Left lung (tissue), 14 donors: Measurements from ENCODE around the gene IL21. TPM values are rescaled to one million over a fixed set of nuclear protein-coding genes. Genes with fewer than 3 reads are reported as not detected.

Experiments used
- ATAC-seq: fragments of 200-7000 bp; cut with Tn5 transposase; one replicate; pipeline ENCODE4 v1.9.1; 2020; ENCODE audit warnings: moderate library complexity
- DNase-seq, 4 donors: peaks; one replicate each; pipeline ENCODE4 v3.0.0-alpha.2; 2013 to 2020
- H3K27ac ChIP-seq, 2 donors: fragments of 200-600 bp; sonication (generic) in 1 of 2; one replicate each; pipeline versions ENCODE4 v1.5.0 to v1.8.0; 2020 to 2021
- H3K27me3 ChIP-seq, 2 donors: fragments of 200-600 bp; sonication (generic) in 1 of 2; one replicate each; pipeline versions ENCODE4 v1.5.0 to v1.8.0; 2020 to 2021
- H3K36me3 ChIP-seq, 2 donors: fragments of 200-600 bp; sonication (generic) in 1 of 2; one replicate each; pipeline versions ENCODE4 v1.5.0 to v1.8.0; 2020 to 2021
- H3K4me1 ChIP-seq, 2 donors: fragments of 200-600 bp; one replicate each; pipeline ENCODE4 v1.8.0; 2021
- H3K4me3 ChIP-seq, 2 donors: fragments of 200-600 bp; sonication (generic) in 1 of 2; one replicate each; pipeline versions ENCODE4 v1.5.0 to v1.8.0; 2020 to 2021; ENCODE audit warnings: mild to moderate bottlenecking in 1 of 2
- H3K9me3 ChIP-seq, 2 donors: fragments of 200-600 bp; sonication (generic) in 1 of 2; one replicate each; pipeline versions ENCODE4 v1.5.0 to v1.8.0; 2020 to 2021
- CTCF ChIP-seq, 2 donors: fragments of 200-600 bp; sonication (generic) in 1 of 2; IDR thresholded peaks; one replicate each; pipeline versions ENCODE4 v1.5.0 to v1.8.0; 2021; ENCODE audit warnings: antibody characterized with exemption in 2 of 2
- intact Hi-C, 2 donors: fragments of 100-400 bp; cut with DNase I; formaldehyde crosslinking; loops; one replicate each; pipeline versions ENCODE4 v1.11.2 to v1.14.2; 2022
- long read RNA-seq, 12 donors: library from polyadenylated mRNA in 2 of 12; unstranded in 2 of 12; transcript quantifications; one replicate each; pipeline ENCODE4 v2.0.0 and lab custom pipeline, GENCODE V29; 2019 to 2026
- polyA plus RNA-seq, 6 donors: library from polyadenylated mRNA; unstranded; fragments of 120-200 nt; gene quantifications; one replicate each; pipeline ENCODE4 v1.2.1, GENCODE V29; 2013; ENCODE audit not compliant: insufficient read length in 6 of 6
- total RNA-seq, 2 donors: library from RNA; stranded (reverse); fragmentation: NEBNext Ultra II Directional; extraction: Animal tissue kit (Norgen Biotek cat#: 25700); gene quantifications; one replicate each; pipeline ENCODE4 v1.2.1, GENCODE V29; 2021
- donor health status: DM: no; HTN: yes; CAD: no.
- donor health status: DM: no; HTN: no; CAD: no.

Gene IL21
- total RNA-seq (not detected), polyA plus RNA-seq (not detected)
- long read RNA-seq, donor 1, result 0 reads
- long read RNA-seq, donor 2, result 0 reads
- long read RNA-seq, donor 3, result 0 reads
- long read RNA-seq, donor 4, result 0 reads
- long read RNA-seq, donor 5, result 0 reads
- long read RNA-seq, donor 6, result 0 reads
- long read RNA-seq, donor 7, result 0 reads
- long read RNA-seq, donor 8, result 0 reads
- long read RNA-seq, donor 9, result 0 reads
- long read RNA-seq, donor 10, result 0 reads
- long read RNA-seq, donor 11, result 0 reads
- long read RNA-seq, donor 12, result 0 reads

- Histone ChIP-seq H3K36me3 (no peaks in the 10 kb centered on the region), H3K9me3 (no peaks in the 10 kb centered on the region), H3K4me3 (no peak within 1 kb of the TSS), H3K27ac (no peak within 1 kb of the TSS), H3K27me3 (no peaks in the 10 kb centered on the region), H3K4me1 (peaks cover 5 to 6% of the 10 kb centered on the region in 2 donors)
- DNase-seq, result no peak
- intact Hi-C loops, result no loop called here
- no peak for ATAC-seq
- TF ChIP-seq CTCF (IDR thresholded peaks at IDR 0.05), result no peak
These were observed at the start of gene IL21 for GRCh38 chr4:122621016-122621507. IL21 (minus strand) TSS chr4:122621066; CDS start chr4:122621011, 55 bp downstream.

GRCh38 chr4:122669911-122670738, 49.3 kb upstream of the IL21 start:
- Histone ChIP-seq H3K27ac (no peak overlapping the region), H3K36me3 (no peaks in the 10 kb centered on the region), H3K4me1 (peaks cover 0 to 5% of the 10 kb centered on the region in 2 donors), H3K9me3 (peaks cover 0 to 3% of the 10 kb centered on the region in 2 donors), H3K27me3 (no peaks in the 10 kb centered on the region), H3K4me3 (no peak overlapping the region)
- intact Hi-C loops, result no loop called here
- no peak for TF ChIP-seq CTCF (IDR thresholded peaks at IDR 0.05)
- DNase-seq, result peak in 1 of 4 donors; percentile 58
- ATAC-seq, result no peak

DNA sequence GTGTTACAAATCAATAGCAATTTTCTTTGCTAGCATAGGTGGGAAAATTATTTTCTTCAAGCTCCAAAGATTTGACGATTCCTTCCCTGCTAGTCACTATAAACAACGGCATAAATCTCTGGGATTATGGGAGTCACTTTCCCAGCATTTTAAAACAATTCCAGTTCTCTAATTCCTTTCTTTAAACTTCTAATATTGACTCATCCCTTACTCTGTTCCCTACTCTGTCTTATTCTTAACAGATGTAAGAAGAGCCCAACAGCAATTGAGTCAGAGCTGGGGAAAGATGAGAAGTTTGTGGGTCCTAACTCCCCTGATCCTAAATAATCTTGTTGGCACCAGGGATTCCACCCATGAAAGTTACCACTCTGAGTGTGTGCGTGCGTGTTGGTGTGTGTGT, 47.4 kb upstream of the IL21 start:
- peak; percentile 18 for ATAC-seq
- Histone ChIP-seq H3K4me3 (no peak overlapping the region), H3K27me3 (no peaks in the 10 kb centered on the region), H3K36me3 (no peaks in the 10 kb centered on the region), H3K9me3 (peaks cover 0 to 3% of the 10 kb centered on the region in 2 donors), H3K4me1 (peaks cover 0 to 5% of the 10 kb centered on the region in 2 donors), H3K27ac (no peak overlapping the region)
- TF ChIP-seq CTCF (IDR thresholded peaks at IDR 0.05), result no peak
- intact Hi-C loops, result no loop called here
- DNase-seq, result no peak

DNA sequence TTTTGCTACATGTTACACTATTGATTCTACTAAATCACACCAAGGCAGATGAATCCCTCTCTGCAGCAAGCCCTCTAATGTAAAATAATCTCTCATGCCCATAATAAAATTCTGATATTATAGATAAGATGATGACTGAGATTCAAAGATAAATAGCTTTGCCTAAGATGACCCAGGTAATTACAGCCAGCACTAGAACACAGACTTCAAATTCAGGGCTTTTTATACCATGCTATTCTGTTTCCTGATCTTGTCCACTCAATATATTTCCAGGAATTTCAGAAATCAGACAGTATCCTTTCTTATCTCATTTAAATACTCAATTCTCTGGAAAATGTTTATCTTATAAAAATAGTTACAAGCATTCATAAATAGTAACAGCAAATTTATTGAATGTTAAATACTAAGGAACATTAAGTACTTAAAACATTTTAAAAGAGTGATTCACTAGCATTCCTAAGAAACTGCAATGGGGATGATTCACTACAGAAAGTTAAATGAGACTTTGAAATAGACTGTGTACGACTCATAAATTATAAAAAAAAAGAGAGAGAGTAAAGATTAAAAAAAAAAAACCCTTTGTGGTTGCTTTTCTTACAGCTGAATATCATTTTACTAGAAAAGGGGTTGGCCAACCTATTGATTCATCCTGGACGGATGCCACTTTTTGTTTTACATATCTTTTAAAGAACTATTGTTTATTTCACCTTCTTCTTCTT, 45.8 kb upstream of the IL21 start:
- no peak for TF ChIP-seq CTCF (IDR thresholded peaks at IDR 0.05)
- Histone ChIP-seq H3K27me3 (no peaks in the 10 kb centered on the region), H3K27ac (no peak overlapping the region), H3K4me3 (no peak overlapping the region), H3K9me3 (peaks cover 0 to 3% of the 10 kb centered on the region in 2 donors), H3K4me1 (peaks cover 0 to 5% of the 10 kb centered on the region in 2 donors), H3K36me3 (no peaks in the 10 kb centered on the region)
- ATAC-seq (peak; percentile 70), DNase-seq (no peak)
- intact Hi-C loops, result no loop called here
